Dendritic cell treated with granulocyte-macrophage colony-stimulating factor and Interleukin-4, amounts not matched to agents 40 ng/mL and 50 ng/mL, for 4 days (primary cell): ENCODE data around the gene USP48.
"Not testable (repeated sequence)": the region's sequence is repeated elsewhere in the genome, so short reads cannot be mapped to it uniquely, and the experiment has no call there.

Experiments
- H3K27ac Mint-ChIP-seq: one replicate; pipeline ENCODE4 v1.8.0; 2022; ENCODE audit warnings: mild to moderate bottlenecking, mixed read lengths
- H3K27me3 Mint-ChIP-seq: one replicate; pipeline ENCODE4 v1.8.0; 2022; ENCODE audit warnings: mild to moderate bottlenecking, mixed read lengths
- H3K36me3 Mint-ChIP-seq: one replicate; pipeline ENCODE4 v1.8.0; 2022; ENCODE audit warnings: low read depth, mixed read lengths
- H3K4me1 Mint-ChIP-seq: one replicate; pipeline ENCODE4 v1.8.0; 2022; ENCODE audit warnings: low read depth, mixed read lengths
- H3K4me3 Mint-ChIP-seq: one replicate; pipeline ENCODE4 v1.8.0; 2022; ENCODE audit warnings: mild to moderate bottlenecking, moderate library complexity, mixed read lengths
- H3K9me3 Mint-ChIP-seq: one replicate; pipeline ENCODE4 v1.8.0; 2022; ENCODE audit warnings: mixed read lengths
- intact Hi-C: fragments of 100-400 bp; cut with micrococcal nuclease; formaldehyde crosslinking; loops from one replicate; pipeline ENCODE4 v1.15.0; 2022

USP48 gene, protein sequence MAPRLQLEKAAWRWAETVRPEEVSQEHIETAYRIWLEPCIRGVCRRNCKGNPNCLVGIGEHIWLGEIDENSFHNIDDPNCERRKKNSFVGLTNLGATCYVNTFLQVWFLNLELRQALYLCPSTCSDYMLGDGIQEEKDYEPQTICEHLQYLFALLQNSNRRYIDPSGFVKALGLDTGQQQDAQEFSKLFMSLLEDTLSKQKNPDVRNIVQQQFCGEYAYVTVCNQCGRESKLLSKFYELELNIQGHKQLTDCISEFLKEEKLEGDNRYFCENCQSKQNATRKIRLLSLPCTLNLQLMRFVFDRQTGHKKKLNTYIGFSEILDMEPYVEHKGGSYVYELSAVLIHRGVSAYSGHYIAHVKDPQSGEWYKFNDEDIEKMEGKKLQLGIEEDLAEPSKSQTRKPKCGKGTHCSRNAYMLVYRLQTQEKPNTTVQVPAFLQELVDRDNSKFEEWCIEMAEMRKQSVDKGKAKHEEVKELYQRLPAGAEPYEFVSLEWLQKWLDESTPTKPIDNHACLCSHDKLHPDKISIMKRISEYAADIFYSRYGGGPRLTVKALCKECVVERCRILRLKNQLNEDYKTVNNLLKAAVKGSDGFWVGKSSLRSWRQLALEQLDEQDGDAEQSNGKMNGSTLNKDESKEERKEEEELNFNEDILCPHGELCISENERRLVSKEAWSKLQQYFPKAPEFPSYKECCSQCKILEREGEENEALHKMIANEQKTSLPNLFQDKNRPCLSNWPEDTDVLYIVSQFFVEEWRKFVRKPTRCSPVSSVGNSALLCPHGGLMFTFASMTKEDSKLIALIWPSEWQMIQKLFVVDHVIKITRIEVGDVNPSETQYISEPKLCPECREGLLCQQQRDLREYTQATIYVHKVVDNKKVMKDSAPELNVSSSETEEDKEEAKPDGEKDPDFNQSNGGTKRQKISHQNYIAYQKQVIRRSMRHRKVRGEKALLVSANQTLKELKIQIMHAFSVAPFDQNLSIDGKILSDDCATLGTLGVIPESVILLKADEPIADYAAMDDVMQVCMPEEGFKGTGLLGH

DNA sequence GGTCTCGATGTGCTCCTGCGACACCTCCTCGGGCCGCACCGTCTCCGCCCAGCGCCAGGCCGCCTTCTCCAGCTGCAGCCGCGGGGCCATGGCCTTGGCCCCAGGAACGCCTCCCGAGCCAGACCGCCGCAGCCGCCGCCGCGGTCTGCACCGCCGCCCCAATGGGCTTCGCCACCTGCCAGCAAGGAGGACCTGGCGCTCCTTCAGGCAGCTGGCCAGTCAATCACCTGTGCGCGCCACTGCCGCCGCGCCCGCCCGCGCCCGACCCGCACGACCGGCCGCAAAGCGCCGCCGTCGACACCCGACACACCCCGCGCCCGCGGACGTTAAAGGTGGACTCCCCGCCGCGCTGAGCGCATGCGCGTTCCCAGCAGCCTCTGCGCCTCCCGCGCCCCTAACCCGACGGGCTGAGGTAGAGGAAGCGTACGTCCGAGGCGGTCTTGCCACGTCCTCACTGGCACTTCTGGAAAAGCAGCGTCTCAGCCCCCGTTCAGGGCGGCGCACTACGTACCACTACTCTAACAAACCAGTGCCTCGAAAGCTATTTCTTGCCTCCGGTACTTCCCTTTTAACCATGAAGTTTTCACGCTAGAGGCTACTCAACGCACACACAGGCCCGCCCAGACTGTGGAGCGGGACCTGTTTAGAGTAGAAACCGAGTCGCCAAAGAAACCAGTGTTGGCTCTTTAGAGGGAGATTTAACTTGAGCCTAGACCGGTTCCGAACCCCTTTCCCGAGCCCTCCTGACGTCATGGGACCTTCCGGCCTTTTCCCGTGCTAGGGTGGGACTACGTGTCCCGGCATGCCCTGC, at the start of gene USP48:
Gene USP48, minus strand, starts transcription at position 282 of the 811 bp plus-strand sequence. Its CDS starts 192 bp downstream, at position 90.
- peak within 1 kb of the TSS; percentile 98 for H3K4me3 Mint-ChIP-seq
- intact Hi-C loops: loop anchor here (2.0 kb wide), 1 partner anchor 32 kb away; no protein-coding TSS in a partner anchor
- H3K4me1 Mint-ChIP-seq: peaks cover 24% of the 10 kb centered on the region
- H3K27me3 Mint-ChIP-seq: no peaks in the 10 kb centered on the region
- H3K9me3 Mint-ChIP-seq: no peaks in the 10 kb centered on the region
- H3K36me3 Mint-ChIP-seq: peaks cover 20% of the 10 kb centered on the region
- H3K27ac Mint-ChIP-seq: peak within 1 kb of the TSS; percentile 100

DNA sequence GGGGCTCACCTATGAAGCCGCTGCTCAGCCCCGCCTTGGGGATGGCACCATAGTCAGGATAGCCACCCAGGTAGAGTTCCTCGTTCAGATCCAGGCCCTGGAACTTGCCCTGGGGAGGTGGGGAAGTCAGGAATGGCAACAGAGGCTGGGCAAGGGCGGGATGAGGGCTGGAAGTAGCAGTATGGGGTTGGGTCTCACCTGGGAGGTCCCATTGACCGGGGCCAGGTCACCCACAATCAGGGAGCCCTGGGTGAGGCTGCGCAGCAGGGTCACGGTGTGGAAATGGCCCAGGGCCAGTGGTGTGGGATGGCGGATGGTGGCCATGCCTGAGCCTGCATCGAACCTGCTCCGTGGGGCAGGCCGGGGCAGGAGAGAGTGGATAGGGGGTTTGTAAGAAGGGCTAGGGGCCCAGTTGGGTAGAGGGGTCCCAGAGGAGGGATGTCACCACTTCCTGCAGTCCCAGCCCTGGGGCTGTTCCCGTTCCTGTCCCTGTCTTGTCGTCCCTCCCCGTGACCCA, 48.6 kb upstream of the USP48 start:
- Mint-ChIP-seq H3K9me3 (peaks cover 19% of the 10 kb centered on the region), H3K27ac (no peak overlapping the region), H3K36me3 (peaks cover 95% of the 10 kb centered on the region), H3K27me3 (no peaks in the 10 kb centered on the region), H3K4me3 (no peak overlapping the region), H3K4me1 (no peaks in the 10 kb centered on the region)
- intact Hi-C loops: no loop called here

DNA sequence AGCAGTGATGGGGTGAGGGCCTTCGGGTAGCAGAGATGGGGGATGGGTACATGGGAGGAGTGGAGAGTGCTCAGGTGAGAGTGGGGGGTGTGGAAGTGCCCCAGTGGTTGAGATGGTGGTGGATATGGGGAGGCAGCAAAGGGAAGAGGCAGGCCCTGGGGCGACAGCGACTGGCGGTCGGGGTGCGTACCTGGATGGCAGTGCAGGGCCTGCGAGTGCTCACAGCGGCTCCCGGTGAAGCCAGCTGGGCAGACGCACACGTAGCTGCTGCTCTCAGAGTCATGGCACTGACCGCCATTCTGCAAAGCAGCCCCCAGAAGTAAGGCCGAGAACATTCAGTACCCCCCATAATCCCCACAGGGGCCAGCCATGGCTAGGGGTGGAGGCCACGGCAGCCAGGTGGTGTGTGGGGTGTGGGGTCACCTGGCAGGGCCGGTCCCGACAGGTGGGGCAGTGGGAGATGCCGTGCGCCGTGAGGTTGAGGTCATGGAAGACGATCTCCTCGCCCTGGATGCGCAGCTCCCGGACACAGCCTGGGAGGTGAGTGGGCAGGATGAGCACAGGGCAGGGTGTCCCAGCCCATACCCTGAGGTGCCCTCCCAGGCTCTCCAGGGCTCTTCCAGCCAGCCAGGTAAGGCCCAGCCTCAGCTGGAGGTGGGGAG, 48.0 kb upstream of the USP48 start:
- Mint-ChIP-seq H3K27ac (no peak overlapping the region), H3K4me3 (no peak overlapping the region), H3K27me3 (no peaks in the 10 kb centered on the region), H3K4me1 (no peaks in the 10 kb centered on the region), H3K36me3 (peaks cover 100% of the 10 kb centered on the region), H3K9me3 (peaks cover 19% of the 10 kb centered on the region)
- intact Hi-C loops: no loop called here

DNA sequence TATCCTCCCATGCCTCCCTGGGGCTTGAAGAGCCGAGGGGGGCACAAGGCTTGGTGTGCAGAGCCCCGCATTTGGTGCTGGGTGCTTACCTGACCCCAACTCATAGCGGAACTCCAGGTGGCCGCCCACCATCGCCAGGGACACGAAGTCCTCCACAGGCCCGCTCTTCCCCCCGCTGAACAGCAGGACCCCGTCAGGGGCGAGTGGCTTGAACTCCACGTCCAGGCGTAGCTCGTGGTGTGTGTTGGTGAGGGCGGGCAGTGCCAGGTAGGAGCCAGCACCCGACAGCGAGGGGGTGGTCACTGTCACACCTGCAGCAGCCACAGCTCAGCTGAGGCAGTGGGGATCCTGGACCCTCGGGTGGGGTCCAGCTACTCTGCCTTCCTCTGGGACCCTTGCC, 46.3 kb upstream of the USP48 start:
- H3K27ac Mint-ChIP-seq: no peak overlapping the region
- H3K27me3 Mint-ChIP-seq: no peaks in the 10 kb centered on the region
- no peak overlapping the region for H3K4me3 Mint-ChIP-seq
- H3K9me3 Mint-ChIP-seq: peaks cover 8% of the 10 kb centered on the region
- intact Hi-C loops: no loop called here
- no peaks in the 10 kb centered on the region for H3K4me1 Mint-ChIP-seq
- peaks cover 88% of the 10 kb centered on the region for H3K36me3 Mint-ChIP-seq

DNA sequence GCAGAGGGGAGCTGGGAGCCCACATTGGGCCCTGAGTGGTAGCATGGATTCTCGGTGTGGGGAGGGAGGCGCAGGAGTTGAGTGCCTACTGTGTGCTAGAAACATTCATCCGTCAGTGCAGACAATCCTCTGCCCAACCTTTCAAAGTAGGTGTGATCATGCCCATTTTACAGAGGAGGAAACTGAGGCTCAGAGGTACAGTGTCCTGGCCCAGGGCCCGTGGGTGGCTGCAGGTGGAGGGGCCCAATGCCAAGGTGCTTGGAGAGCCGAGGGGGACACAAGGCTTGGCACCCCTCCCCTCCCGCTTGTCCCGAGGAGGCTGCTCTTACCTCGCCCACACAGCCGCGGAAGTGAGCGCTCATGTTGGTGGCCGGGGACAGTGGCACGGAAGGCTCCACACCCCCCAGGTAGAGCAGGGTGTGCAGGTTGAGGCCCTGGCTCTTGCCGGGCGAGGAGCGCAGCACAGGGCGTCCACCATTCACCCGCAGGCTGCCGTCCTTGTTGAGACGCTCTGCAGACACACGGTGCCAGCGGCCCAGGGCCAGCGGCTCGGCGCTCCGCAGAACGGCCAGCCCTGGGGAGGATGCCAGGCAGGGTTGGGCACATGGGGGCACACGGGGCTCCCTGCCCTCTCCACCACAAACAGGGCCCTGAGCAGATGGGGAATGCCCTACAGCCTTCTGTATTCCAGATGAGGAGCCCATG, 45.7 kb upstream of the USP48 start:
- peaks cover 1% of the 10 kb centered on the region for H3K9me3 Mint-ChIP-seq
- peaks cover 5% of the 10 kb centered on the region for H3K4me1 Mint-ChIP-seq
- no peak overlapping the region for H3K27ac Mint-ChIP-seq
- intact Hi-C loops: no loop called here
- no peak overlapping the region for H3K4me3 Mint-ChIP-seq
- peaks cover 4% of the 10 kb centered on the region for H3K27me3 Mint-ChIP-seq
- H3K36me3 Mint-ChIP-seq: peaks cover 88% of the 10 kb centered on the region

DNA sequence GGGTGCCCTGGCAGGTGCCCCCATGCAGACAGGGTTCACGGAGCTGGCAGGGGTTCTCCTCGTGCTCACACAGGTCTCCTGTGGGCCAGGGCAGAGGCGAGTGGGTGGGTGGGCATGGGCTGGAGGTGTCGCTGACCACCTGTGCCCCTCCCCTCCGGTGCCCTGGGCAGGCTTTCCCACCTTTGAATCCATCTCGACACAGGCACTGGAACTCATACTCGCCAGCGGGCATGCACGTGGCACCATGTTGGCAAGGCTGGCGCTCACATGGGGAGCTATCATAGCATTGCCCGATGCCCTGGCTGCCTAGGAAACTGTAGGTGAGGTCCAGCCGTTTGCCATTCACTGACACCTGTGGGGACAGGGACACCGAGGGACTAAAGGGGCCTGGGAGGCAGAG, 45.1 kb upstream of the USP48 start:
- Mint-ChIP-seq H3K4me1 (peaks cover 9% of the 10 kb centered on the region), H3K27ac (no peak overlapping the region), H3K9me3 (no peaks in the 10 kb centered on the region), H3K4me3 (no peak overlapping the region), H3K36me3 (peaks cover 88% of the 10 kb centered on the region), H3K27me3 (peaks cover 5% of the 10 kb centered on the region)
- intact Hi-C loops: no loop called here

DNA sequence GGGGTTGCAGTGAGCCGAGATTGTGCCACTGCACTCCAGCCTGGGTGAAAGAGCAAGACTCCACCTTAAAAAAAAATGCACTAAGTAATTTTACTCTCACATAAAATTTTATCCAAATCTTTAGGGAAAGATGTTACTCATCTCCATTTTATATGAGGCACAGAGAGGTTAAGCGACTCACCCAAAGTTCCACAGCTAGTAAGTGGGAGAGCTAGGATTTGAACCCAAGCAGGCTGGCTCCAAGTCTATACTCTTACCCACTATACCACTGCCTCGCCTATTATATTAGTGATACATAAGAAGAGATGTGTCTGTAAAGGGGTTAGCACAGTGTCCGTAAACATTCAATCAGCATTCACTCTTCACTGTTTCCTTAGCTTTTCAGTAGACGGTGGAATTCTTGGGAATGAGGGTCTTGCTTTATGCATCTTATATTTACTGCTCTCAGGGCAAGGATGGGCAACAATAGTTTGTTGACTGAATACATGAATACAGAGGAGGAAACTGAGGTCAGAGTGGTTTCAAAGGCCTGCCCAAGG, 44.3 kb upstream of the USP48 start:
- Mint-ChIP-seq H3K27ac (no peak overlapping the region), H3K4me1 (peaks cover 14% of the 10 kb centered on the region), H3K27me3 (peaks cover 5% of the 10 kb centered on the region), H3K4me3 (no peak overlapping the region), H3K9me3 (no peaks in the 10 kb centered on the region), H3K36me3 (peaks cover 86% of the 10 kb centered on the region)
- intact Hi-C loops: no loop called here

DNA sequence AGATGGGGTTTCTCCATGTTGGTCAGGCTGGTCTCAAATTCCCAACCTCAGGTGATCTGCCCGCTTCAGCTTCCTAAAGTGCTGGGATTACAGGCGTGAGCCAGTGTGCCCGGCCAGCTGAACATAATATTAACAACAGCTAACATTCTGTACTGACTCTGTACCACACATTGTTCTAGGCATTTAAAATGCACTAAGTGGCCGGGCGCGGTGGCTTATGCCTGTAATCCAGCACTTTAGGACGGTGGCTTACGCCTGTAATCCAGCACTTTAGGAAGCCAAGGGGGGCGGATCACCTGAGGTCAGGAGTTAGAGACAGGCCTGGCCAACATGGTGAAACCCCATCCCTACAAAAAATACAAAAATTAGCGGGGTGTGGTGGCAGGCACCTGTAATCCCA, 43.7 kb upstream of the USP48 start:
- H3K36me3 Mint-ChIP-seq: peaks cover 86% of the 10 kb centered on the region

DNA sequence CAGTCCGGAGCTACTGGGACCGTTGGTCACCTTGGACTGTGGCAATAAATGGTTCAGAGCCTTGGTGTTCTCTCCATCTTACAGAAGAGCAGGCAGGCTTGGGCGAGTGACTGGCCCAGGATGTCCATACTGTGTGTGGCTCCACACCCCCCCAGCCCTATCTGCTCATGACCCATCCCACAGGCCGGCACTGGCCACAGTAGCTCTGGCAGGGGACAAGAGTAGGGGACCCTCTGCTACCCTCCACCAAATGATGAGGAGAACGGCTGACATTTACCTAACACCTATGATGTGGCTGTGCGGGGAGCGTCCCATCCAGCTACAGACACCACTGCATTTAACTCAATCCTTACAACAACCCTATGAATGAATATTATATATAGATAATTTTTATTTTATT, 42.4 kb upstream of the USP48 start:
- intact Hi-C loops: no loop called here

More for the DNA sequence above, 43.7 kb upstream of the USP48 start:
- intact Hi-C loops, H3K9me3 Mint-ChIP-seq, H3K27me3 Mint-ChIP-seq, H3K27ac Mint-ChIP-seq, H3K4me3 Mint-ChIP-seq: not testable (repeated sequence)
- H3K4me1 Mint-ChIP-seq: peaks cover 16% of the 10 kb centered on the region

DNA sequence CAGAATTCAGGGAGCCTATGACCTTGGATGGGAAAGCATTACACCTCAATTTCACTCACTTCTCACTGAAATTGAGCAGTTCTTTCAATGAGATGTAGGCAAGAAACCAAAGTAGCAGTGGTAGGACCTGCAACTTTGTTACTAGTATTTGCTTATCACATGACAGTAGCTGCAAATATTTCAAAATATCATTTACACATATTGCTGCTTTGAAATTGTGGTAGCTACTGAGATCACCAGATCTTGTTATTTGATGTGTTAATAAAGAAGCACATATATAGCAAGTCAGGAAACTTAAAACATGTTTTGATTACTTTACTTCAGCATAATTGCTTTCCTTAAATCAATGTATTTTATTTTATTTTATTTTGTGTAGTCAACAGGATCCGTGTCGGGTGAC, 42.0 kb upstream of the USP48 start:
- no peaks in the 10 kb centered on the region for H3K9me3 Mint-ChIP-seq
- no peak overlapping the region for H3K4me3 Mint-ChIP-seq
- peaks cover 69% of the 10 kb centered on the region for H3K36me3 Mint-ChIP-seq
- H3K27ac Mint-ChIP-seq: no peak overlapping the region
- intact Hi-C loops: no loop called here
- peaks cover 16% of the 10 kb centered on the region for H3K4me1 Mint-ChIP-seq
- peaks cover 5% of the 10 kb centered on the region for H3K27me3 Mint-ChIP-seq

More for the DNA sequence above, 42.4 kb upstream of the USP48 start:
- Mint-ChIP-seq H3K4me3 (no peak overlapping the region), H3K36me3 (peaks cover 74% of the 10 kb centered on the region), H3K27me3 (peaks cover 5% of the 10 kb centered on the region), H3K27ac (no peak overlapping the region), H3K9me3 (no peaks in the 10 kb centered on the region), H3K4me1 (peaks cover 16% of the 10 kb centered on the region)

DNA sequence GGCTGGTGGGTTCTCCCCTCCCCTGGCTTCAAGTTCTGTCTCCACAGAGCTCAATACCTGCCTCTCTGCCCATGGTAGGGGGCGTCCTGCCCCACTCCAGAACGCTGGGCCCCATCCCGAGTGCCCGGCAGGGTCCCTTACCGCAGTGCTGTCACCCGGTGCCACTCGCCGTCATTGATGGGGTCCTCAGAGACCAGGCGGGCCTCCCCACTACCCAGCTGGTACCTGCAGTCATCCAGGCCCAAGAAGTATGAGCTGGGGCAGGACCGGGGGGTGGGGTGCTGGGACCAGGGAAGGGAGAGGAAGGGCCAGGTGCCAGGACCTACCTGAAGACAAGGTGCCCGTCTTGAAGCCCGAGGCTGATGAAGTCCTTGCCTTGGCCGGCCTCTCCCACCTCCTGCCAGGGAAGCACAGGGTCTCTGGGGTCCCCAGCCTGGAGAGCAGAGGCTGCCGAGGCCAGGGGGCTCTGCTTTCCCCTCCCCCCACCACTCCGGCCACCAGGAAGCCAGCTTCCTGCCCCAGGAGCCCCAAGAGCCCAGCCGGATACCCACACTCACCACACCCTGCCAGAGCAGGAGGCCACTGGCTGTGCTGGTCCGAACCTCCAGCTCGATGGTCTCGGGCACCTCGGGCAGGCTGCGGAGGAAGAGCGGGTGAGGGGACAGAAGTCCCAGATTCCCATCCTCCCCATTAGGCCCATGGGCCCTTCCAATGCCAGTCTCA, 41.2 kb upstream of the USP48 start:
- H3K9me3 Mint-ChIP-seq: no peaks in the 10 kb centered on the region
- intact Hi-C loops: no loop called here
- H3K4me3 Mint-ChIP-seq: no peak overlapping the region
- H3K27me3 Mint-ChIP-seq: peaks cover 5% of the 10 kb centered on the region
- H3K36me3 Mint-ChIP-seq: peaks cover 61% of the 10 kb centered on the region
- peaks cover 16% of the 10 kb centered on the region for H3K4me1 Mint-ChIP-seq
- H3K27ac Mint-ChIP-seq: peak overlapping the region; percentile 20
